PC-3 (cell line): ENCODE measurements around the gene ABCG1.

Experiments
- CTCF ChIP-seq: fragments of 300-600 bp; sonication (generic); conservative IDR thresholded peaks from 2 replicates; pipeline ENCODE4 v1.5.1; 2017; ENCODE audit warnings: antibody characterized with exemption, low read depth, mild to moderate bottlenecking, low read length
- EZH2 ChIP-seq: fragments of 300-600 bp; sonication (generic); IDR thresholded peaks from one replicate; pipeline ENCODE4 v1.6.1; 2017; ENCODE audit warnings: antibody characterized with exemption, mild to moderate bottlenecking, low read length; ENCODE audit not compliant: unreplicated experiment
- EZH2phosphoT487 ChIP-seq: fragments of 300-600 bp; sonication (generic); IDR thresholded peaks from 2 replicates; pipeline ENCODE4 v1.6.1; 2018; ENCODE audit warnings: mild to moderate bottlenecking, antibody characterized with exemption, low read length, borderline replicate concordance

GRCh38 chr21:42235593-42235992 is 16.7 kb downstream of the ABCG1 start:
- TF ChIP-seq CTCF: no peak
- TF ChIP-seq EZH2: no peak
- TF ChIP-seq EZH2phosphoT487: no peak
